ENCODE data around the gene STON1. TPM values are rescaled to one million over a fixed set of nuclear protein-coding genes. Genes with fewer than 3 reads are reported as not detected.
"Not testable (repeated sequence)": the region's sequence is repeated elsewhere in the genome, so short reads cannot be mapped to it uniquely, and the experiment has no call there.

Gene STON1
- 1.2 and 2.0 TPM in 2 replicates for total RNA-seq

- peak; percentile 47 to 53 for DNase-seq (ENCODE audit: low read depth in 2 of 2)
Observed at GRCh38 chr2:48530033-48530811, at the start of gene STON1. Gene STON1, plus strand, starts transcription at chr2:48530154. Its CDS starts 50,480 bp downstream, at chr2:48580634.

GRCh38 chr2:48480526-48480925, 49.4 kb upstream of the STON1 start:
- peak in 1 of 2 donors; percentile 21 for DNase-seq (ENCODE audit: low read depth in 2 of 2)

GRCh38 chr2:48482313-48482712, 47.6 kb upstream of the STON1 start:
- peak; percentile 86 to 92 for DNase-seq (ENCODE audit: low read depth in 2 of 2)

- peak; percentile 77 to 93 for DNase-seq (ENCODE audit: low read depth in 2 of 2)
Observed at GRCh38 chr2:48482769-48483168, 47.2 kb upstream of the STON1 start.

- DNase-seq (ENCODE audit: low read depth in 2 of 2) = peak in 1 of 2 donors; percentile 61
Observed at GRCh38 chr2:48483506-48483905, 46.4 kb upstream of the STON1 start.

- no peak for DNase-seq (ENCODE audit: low read depth in 2 of 2)
Observed at GRCh38 chr2:48483916-48484315, 46.0 kb upstream of the STON1 start.

GRCh38 chr2:48488545-48488944, 41.4 kb upstream of the STON1 start:
- no peak for DNase-seq (ENCODE audit: low read depth in 2 of 2)

- no peak for DNase-seq (ENCODE audit: low read depth in 2 of 2)
Observed at GRCh38 chr2:48496849-48497248, 33.1 kb upstream of the STON1 start.

- DNase-seq (ENCODE audit: low read depth in 2 of 2) = no peak
Observed at GRCh38 chr2:48504647-48505327, 25.2 kb upstream of the STON1 start.

- no peak for DNase-seq (ENCODE audit: low read depth in 2 of 2)
Observed at GRCh38 chr2:48507111-48507510, 22.8 kb upstream of the STON1 start.

GRCh38 chr2:48508461-48509124, 21.4 kb upstream of the STON1 start:
- peak; percentile 77 to 84 for DNase-seq (ENCODE audit: low read depth in 2 of 2)

- peak in 1 of 2 donors; percentile 50 for DNase-seq (ENCODE audit: low read depth in 2 of 2)
Observed at GRCh38 chr2:48510329-48510728, 19.6 kb upstream of the STON1 start.

GRCh38 chr2:48511849-48512470, 18.0 kb upstream of the STON1 start:
- DNase-seq (ENCODE audit: low read depth in 2 of 2) = no peak

- DNase-seq (ENCODE audit: low read depth in 2 of 2) = no peak
Observed at GRCh38 chr2:48512571-48512970, 17.4 kb upstream of the STON1 start.

GRCh38 chr2:48514348-48515003, 15.5 kb upstream of the STON1 start:
- no peak for DNase-seq (ENCODE audit: low read depth in 2 of 2)

GRCh38 chr2:48515513-48515985, 14.4 kb upstream of the STON1 start:
- DNase-seq (ENCODE audit: low read depth in 2 of 2) = no peak

- DNase-seq (ENCODE audit: low read depth in 2 of 2) = no peak
Observed at GRCh38 chr2:48519593-48519992, 10.4 kb upstream of the STON1 start.

- not testable (repeated sequence) for DNase-seq (ENCODE audit: low read depth in 2 of 2)
Observed at GRCh38 chr2:48524756-48525155, 5.2 kb upstream of the STON1 start.

GRCh38 chr2:48525269-48525943, 4.5 kb upstream of the STON1 start:
- DNase-seq (ENCODE audit: low read depth in 2 of 2) = no peak

- no peak for DNase-seq (ENCODE audit: low read depth in 2 of 2)
Observed at GRCh38 chr2:48527226-48527885, 2.6 kb upstream of the STON1 start.
